Measurements from ENCODE around the gene CFAP221.

DNA sequence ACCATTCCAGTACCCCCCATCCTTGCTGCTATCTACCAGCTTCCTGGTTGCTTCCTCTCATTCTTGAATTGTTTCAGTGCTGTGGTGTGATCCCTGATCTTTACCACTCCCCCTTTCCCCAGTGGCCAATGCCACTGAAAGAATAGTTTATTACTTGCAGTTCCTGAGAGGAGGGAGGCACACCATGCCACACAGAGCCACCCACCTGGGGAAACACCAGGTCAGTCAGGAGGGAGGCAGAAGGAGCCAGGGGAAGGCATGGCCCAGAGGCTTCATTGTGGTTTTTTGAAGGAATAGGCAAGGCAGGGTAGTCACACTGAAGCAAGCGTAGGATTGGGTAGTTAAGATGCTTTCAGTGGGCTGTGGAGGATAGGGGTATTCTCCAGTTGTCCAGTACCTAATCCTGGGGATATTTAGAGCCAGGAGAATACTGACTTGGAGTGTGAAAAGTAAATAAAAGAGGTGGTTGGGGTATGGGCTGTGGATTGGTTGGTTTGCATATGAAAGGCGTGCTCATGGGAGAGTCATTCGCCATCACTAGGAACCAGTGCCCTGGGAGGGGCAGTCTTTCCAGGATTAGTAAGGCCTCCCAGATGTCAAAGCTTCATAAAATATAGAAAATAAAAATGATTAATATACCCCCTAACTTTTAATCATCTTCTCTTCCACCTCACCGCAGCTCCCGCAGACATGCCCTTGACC lies 128.1 kb downstream of the CFAP221 start:
- TF ChIP-seq CTCF (IDR thresholded peaks at IDR 0.05): no peak
- TF ChIP-seq POLR2A (IDR thresholded peaks at IDR 0.05): no peak

All from uterus (tissue), 2 donors.